A172 (cell line): Measurements from ENCODE around the gene OBSCN. TPM values are rescaled to one million over a fixed set of nuclear protein-coding genes. Genes with fewer than 3 reads are reported as not detected.

ENCODE experiments used
- DNase-seq: peaks from one replicate; pipeline ENCODE4 v3.0.0-alpha.2; 2015; ENCODE audit warnings: low spot score
- total RNA-seq: library from RNA; depleted of rRNA; stranded (reverse); fragments of >200 nt; shearing (Covaris generic); gene quantifications from 2 replicates; pipeline ENCODE4 v1.2.3, GENCODE V29; 2014

OBSCN gene
- total RNA-seq, 1 experiment from 2014 or later: 9.9 TPM

DNA sequence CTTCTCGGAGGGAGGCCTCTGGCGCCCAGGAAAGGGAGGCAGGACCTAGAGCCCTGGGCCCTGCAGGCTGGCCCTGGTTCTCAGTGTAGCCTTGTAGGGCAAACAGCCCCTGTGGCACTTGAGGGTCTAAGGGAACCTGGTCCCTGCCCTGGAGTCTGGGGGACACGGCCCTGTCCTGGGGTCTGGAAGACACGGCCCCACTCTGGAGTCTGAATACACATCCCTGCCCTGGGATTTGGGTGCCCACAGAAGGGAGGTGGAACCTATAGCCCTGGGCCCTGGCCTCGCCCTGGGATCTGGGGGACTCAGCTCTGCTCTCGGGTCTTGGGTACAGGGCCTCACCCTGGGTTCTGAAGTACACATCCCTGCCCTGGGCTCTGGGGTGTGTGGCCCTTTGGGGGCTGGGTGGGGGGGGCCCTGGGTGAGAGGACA lies 97.9 kb downstream of the OBSCN start:
- DNase-seq: no peak

DNA sequence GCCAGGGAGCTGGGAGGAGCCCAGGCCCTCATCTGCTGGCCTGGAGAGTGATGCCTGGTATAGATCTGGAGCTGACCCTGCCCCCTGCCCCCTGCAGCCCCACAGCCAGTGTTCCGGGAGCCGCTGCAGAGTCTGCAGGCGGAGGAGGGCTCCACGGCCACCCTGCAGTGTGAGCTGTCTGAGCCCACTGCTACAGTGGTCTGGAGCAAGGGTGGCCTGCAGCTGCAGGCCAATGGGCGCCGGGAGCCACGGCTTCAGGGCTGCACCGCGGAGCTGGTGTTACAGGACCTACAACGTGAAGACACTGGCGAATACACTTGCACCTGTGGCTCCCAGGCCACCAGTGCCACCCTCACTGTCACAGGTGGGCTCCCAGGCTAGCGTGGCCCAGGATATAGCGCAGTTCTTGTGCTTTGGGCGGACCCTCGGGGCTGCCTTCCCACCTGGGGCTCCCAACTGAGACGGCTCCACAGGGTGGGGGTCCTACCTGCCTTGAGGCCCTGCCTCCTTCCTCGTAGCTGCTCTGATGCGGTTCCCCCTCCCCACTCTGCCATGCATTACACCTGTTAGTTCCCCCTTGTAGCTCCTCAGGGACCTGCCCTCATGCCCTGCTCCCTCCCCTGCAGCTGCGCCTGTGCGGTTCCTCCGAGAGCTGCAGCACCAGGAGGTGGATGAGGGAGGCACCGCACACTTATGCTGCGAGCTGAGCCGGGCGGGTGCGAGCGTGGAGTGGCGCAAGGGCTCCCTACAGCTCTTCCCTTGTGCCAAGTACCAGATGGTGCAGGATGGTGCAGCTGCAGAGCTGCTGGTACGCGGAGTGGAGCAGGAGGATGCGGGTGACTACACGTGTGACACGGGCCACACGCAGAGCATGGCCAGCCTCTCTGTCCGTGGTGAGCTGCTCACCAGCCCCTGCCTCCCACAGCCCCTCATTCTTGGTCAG lies 98.7 kb downstream of the OBSCN start:
- no peak for DNase-seq

DNA sequence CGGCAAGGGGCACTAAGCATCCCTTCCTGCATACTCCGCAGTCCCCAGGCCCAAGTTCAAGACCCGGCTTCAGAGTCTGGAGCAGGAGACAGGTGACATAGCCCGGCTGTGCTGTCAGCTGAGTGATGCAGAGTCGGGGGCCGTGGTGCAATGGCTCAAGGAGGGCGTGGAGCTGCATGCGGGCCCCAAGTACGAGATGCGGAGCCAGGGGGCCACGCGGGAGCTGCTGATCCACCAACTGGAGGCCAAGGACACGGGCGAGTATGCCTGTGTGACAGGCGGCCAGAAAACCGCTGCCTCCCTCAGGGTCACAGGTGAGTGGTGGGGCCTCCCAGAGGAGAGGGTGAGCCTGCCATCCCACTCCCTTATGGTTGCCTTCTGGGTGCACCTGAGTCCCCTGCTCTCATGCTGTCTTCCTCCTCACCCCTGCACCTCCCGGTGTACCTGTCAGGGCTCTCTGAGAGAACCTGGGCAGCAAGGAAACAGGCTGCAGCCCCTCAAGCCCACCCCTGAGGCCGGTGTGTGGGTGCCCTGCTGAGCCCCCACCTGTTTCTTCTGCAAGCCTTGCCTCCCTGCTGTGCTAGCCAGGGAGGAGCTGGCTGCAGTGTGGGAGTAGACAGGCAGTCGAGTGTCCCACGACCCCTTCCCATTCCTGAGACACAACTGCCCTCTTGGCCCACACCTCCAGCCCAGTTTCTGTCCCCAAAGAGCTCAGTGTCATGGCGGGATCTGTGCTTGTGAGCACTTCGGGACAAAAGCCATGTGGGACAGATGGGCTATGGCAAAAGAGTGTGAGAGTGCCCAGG lies 99.6 kb downstream of the OBSCN start:
- DNase-seq: no peak

DNA sequence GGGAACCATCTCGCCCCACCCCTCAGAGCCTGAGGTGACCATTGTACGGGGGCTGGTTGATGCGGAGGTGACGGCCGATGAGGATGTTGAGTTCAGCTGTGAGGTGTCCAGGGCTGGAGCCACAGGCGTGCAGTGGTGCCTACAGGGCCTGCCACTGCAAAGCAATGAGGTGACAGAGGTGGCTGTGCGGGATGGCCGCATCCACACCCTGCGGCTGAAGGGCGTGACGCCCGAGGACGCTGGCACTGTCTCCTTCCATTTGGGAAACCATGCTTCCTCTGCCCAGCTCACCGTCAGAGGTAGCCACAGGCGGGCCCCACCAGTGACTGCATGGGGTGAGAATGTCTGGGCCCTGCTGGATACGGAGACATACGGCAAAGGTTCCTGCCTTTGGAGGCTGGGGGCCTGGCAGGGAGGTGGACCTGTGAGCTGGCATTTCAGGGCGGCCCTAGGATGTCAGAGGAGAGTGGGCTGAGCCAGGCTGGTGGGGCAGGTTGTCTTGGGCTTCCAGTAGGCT lies 100.3 kb downstream of the OBSCN start:
- DNase-seq: no peak

DNA sequence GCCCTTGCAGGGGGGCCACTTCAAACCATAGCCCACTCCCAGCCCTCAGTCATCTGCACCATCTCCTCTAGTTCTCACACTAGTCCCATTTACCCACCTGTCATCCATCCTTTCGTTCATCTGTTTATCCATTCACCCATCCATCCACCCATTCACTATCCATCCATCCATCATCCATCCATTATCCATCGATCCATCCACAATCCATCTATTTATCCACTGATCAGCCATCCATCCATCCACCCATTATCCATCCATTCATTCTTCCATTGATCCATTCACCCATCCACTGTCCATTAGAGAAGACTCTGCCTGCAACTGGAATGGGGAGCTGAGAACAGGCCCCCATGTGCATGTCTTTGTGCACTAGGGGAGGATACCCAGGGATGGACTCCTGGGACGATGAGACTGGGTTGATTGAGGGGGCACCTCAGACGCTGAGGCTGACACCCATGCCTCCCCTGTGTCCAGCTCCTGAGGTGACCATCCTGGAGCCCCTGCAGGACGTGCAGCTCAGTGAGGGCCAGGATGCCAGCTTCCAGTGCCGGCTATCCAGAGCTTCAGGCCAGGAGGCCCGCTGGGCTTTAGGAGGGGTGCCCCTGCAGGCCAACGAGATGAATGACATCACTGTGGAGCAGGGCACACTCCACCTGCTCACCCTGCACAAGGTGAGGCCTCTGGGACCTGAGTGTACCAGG lies 100.9 kb downstream of the OBSCN start:
- no peak for DNase-seq

DNA sequence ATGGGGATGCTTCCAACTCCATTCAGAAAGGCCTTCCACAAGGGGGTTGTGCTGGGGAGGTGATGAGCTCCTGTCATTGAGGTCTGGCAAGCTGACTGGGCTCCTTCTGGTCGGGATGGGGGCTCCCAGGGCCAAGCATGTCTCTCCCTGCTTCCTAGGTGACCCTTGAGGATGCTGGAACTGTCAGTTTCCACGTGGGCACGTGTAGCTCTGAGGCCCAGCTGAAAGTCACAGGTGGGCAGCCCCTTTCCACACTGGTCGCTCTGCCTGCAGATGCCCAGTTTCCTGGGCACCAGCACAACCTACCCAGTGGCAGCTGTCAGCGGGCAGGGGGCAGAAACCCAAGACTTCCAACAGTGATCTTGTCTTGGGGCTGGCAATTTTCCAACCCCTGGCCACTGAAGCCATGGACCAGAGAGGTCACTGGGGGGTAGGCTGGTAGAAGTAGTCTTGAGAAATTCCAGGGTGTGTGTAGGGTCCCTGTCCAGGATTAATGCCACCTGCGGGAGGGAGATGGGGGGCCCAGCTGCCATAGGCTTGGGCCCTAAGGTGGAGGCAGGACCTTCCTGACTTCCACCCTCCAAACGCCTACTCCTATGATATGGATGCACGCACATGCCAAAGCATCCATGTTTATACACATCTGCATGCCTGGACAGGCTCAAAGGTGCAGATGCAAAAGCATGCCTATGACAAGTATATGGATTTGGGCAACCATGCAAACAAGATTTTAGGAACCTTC lies 101.7 kb downstream of the OBSCN start:
- DNase-seq: no peak

DNA sequence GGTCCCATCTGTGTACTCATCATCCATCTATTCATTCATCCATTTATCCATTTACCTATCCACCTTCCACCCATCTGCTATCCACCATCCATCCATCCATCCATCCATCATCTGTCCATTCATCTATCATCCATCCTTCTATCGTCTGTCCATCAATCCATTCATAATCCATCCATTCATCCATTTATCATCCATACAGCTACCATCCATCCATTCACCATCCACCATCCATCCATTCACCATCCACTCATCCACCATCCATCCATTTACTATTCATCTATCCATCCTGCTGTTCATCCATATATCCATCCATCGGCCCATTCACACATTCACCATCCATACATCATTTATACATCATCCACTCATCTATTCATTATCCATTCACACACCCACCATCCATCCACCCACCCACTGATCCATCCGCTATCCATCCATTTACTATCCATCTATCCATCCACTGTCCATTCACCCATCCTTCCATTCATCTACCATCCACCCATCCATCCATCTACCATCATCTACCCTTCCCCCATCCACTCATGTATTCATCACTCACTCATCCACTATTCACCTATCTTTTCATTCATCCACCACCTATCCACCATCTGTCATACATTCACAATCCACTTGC lies 102.4 kb downstream of the OBSCN start:
- no peak for DNase-seq

DNA sequence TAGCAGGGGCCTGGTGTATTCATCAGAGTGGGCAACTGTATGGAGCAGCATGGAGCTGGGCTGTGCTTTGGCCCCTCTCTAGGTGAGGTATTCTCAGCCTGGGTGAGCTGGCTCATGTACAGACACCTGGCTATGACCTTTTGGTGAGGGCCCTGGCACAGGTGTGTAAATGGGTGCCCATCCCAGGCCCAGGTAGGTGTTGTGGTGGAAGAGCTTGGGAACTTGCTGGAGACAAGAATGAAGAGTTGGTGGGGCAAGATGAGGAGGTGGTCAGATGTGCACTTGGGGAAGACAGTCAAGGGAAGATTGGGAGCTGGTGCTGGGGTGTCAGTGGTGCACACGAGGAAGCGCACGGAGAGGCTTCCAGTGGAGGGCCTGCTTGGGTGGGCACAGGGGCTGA lies 103.2 kb downstream of the OBSCN start:
- no peak for DNase-seq

DNA sequence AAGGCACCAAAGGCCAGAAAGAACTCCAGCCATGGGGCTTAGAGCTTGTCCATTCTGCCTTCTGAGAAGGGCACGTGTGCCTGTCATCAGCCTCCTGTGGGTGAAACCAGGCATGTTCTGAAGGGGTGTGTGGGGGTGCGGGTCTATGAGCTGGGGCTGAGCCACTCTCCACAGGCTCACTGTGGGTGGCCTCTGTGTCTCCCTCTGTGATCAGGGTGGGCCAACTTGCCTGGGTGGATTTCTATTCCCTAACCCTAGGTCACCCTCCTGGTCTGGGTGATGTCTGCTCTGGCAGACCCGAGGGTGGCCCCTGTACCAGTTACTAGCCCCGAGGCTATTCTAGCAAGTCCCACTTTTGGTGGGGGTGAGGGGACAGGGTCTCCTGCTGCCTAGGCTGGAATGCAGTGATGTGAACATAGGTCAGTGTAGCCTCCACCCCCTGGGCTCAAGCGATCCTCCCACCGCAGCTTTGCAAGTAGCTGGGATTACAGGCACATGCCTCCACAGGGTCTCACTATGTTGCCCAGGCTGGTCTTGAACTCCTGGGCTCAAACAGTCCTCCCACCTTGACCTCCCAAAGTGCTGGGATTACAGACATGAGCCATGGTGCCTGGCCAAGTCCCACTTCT lies 104.4 kb downstream of the OBSCN start:
- no peak for DNase-seq

DNA sequence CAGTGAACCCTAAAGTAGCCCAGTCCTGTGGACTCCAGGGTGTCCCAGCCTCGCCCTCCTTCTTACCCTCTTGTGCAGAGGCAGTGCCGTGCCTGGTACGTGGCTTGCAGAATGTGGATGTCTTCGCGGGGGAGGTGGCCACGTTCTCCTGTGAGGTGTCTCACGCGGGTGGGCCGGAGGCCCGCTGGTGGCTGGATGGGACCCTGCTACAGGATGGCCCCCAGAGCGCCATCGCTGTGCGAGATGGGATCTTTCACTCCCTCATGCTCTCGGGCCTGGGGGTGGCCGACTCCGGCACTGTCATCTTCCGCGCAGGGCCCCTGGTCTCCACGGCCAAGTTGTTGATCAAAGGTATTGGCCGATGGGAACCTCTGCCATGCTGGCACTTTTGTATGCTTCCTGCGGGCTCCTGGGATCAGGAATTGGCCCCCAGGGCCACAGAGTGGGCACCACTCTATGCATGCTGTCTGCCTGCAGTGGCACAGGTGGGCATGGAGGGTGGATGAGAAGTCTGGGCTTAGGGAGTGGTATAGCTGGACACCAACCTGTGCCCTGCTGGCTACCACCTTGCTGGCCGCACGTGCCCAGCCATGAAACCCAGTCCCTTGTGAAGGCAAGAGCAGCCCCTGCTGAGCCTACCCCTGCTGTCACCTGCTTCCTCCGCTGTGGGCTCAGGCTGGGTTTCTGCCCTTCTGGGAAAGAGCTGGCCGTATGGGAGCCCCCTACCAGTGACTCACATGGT lies 105.9 kb downstream of the OBSCN start:
- DNase-seq: no peak

DNA sequence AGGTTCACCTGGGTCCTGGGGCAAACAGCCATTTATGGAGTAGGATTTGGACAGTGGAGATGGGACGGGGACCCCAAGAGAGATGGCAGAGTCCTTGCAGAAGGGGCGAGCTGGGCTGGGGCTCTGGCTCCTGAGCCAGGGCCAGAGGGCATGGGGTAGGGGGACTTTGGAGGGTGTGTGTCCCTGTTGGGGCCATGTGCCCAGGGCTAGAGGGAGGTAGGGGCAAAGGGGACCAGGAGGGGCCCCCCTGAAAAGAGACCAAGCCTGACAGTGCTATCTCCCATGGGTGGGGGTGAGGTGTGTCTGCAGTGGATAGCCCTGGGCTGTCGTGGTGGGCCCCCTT lies 106.4 kb downstream of the OBSCN start:
- DNase-seq: no peak

DNA sequence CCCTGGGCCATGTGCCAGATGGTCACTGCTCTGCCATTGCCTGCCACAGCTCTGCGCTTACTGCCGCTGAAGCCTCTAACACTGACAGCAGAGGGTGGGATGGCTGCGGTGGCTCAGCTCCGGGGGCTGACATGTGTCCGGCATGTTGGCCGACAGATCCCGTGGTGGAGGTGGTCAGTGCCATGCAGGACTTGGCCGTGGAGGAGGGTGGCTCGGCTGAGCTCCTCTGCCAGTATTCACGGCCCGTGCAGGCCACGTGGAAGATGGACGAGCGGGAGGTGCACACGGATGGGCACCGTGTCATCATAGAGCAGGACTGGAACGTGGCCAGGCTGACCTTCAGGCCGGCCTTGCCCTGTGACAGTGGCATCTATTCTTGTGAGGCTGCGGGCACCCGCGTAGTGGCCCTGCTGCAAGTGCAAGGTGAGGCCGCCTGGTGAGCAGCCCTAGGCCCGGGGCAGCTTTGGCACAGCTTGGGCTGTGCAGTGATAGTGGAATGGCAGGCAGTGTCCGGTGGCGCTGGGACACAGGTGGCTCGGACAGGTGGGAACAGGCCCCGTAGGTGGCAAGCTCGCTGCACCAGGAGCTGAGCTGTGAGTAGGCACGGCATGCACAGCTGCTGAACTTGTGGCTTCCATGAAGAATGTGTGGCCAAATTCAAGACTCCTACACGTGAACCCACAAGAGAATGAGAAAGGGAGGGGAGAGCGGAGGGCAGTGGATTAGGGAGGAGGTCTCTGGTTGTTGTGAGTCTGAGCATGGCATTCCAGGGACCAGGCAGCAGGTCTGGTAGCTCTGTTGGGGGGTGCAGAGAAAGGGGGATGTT lies 107.0 kb downstream of the OBSCN start:
- DNase-seq: no peak

DNA sequence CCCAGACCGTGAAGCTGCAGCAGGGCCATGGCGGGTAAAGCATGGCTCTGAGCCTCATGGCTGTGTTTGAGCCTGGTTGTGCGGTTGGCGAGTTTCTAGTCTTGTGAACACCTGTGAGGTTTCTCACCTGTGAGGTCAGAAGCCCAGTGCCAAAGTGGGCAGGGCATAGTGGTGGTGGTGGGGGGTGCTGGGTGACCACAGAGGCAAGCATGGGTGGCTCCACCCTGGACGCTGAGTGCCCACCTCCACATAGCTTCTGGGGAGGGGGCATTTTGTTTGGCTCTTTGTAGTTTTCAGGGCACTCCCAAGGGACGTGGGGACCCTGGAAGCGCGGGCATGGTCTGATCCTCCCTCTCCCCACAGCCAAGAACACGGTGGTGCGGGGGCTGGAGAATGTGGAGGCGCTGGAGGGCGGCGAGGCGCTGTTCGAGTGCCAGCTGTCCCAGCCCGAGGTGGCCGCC lies 107.7 kb downstream of the OBSCN start:
- DNase-seq: no peak

DNA sequence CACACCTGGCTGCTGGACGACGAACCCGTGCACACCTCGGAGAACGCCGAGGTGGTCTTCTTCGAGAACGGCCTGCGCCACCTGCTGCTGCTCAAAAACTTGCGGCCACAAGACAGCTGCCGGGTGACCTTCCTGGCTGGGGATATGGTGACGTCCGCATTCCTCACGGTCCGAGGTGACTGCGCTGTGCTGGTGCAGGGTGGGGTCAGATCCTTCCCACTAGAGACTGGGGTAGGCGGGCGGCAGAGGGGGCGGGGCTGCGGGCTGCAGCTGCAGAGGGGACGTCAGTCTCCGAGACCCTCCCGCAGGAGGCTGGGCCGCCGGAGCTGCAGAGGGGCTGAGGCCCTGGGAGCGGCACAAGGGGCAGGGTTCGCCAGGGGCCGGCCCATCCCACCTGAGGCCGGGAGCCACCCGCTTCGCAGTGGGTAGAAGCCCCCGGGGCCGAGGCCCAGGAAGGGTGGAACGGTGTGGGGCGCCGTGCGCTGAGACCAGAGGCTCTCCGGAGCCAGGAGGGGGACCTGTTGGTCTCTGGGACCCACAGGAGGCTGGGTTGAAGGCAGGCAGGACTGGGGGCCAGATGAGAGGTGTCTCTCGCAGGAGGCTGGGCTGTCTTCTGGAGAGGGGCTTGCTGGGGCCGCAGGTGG lies 108.2 kb downstream of the OBSCN start:
- no peak for DNase-seq

DNA sequence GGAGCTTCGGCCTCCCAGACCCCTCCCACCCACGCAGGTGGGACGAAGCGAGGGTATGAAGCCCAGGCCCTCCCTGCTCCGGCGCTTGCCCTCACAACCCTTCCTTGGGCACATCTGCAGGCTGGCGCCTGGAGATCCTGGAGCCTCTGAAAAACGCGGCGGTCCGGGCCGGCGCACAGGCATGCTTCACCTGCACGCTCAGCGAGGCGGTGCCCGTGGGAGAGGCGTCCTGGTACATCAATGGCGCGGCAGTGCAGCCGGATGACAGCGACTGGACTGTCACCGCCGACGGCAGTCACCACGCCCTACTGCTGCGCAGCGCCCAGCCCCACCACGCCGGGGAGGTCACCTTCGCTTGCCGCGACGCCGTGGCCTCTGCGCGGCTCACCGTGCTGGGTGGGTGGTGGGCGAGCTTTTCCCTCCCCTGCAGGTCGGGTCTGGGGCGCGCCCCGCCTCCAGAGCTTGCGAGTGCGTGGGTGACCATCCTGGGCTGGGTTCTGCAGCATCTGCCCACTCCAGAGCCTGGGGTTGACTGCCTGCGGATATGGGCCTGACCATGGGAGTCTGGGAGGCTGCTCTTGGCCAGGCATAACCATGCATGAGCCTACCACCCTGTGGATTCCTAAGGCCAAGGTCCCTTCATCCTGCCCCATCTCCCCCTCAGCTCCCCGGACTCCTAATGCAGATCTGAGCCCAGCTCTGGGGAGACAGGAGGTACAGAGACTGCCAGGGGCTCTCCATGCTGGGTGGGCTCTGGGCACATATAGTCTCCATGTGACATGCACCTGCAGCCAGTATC lies 108.9 kb downstream of the OBSCN start:
- DNase-seq: no peak

DNA sequence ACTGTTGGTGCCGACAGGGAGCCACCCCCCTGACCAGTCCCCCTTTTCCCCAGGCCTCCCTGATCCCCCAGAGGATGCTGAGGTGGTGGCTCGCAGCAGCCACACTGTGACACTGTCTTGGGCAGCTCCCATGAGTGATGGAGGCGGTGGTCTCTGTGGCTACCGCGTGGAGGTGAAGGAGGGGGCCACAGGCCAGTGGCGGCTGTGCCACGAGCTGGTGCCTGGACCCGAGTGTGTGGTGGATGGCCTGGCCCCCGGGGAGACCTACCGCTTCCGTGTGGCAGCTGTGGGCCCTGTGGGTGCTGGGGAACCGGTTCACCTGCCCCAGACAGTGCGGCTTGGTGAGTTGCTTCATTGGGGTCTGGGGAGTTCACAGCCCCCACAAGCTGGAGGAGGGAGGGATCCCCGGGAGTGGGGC lies 109.6 kb downstream of the OBSCN start:
- DNase-seq: no peak
